Cerebellar nuclear complex (tissue), 1 donor: Measurements from ENCODE around the gene ZNF747.

Experiments used
- DNase-seq, 2 experiments: peaks; one replicate each; lab custom pipeline; 2025; lab: John Stamatoyannopoulos, UW

The ZNF747 gene

DNA sequence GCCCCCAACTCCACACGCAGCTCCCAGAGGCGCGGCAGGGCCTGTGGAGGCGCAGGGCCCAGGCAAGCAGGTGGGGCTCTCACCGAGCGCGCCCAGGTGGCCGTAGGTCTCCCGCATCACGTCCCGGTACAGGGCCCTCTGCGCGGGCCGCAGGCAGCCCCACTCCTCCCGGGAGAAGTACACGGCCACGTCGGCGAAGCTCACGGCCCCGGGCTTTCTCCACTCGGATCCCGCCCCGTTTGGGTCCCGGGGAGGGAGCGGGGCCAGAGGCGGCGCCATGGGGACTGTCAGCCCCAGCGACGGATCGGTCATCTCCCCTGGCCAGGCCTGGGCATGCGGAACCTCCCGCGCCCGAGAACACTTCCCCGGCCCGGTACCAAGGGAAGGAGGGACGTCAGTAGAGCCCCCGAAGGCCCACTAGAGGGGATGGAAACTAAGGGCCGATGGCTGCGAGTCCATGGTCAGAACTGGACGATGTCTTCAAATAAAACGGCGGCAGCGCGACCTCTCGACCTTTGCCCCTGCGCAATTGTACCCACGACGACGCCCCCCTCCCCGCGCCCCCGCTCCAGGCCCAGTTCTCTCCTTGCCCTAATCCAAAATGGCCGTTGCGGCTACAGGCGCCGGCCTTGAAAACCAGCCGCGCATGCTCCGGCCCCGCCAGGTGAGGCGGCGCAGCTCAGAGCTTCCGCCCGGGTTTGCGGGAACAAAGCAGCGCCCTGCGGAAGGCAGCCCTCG lies at the start of gene ZNF747:
Gene ZNF747 (minus strand): TSS at position 491 of the 738 bp plus-strand sequence. CDS start 179 bp downstream, at position 312.
- peak; percentile 13 to 63 for DNase-seq

DNA sequence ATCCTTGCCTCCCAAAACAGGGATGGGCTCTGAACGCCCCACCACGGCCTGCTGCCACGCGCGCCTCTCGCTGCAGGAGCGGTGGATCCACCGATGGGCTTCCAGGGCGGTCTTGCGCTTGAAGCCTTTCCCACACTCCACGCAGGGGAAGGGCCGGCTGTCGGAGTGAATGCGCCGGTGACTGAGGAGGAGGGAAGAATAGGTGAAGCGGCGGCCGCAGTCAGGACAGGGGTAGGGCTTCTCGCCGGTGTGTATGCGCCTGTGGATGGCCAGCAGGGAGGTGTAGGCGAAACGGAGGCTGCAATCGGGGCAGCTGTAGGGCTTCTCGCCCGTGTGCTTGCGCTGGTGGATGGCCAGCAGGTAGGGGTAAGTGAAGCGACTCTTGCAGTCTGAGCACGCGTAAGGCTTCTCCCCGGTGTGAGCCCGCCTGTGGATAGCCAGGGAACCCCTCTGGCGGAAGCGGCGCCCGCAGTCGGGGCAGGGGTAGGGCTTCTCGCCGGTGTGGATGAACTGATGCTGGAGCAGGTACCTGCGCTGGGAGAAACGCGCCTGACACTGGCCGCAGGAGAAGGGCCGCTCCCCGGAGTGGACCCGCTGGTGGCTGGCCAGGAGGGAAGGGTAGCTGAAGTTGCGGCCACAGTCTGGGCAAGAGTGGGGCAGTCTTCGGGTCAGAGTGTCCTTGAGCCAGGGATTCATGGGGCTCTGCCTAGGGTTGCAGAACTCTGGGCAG lies 48.1 kb upstream of the ZNF747 start:
- no peak for DNase-seq

DNA sequence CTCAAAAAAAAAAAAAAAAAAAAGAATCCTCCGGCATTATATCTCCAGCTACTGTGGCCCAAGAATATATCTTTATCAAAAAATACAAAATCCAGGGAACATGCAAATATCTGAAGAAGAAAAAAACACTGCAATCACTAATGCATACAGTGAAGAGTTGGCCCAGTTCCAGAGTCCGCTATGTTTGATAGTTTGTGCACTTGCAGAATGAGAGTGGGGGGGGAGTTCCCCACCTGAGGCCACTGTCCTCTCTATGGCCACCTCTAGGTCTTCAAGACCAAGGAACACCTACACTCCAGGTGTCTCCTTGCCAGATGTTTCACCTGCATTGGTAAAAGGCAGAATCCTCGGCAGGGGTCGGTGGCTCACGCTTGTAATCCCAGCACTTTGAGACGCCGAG lies 46.8 kb upstream of the ZNF747 start:
- DNase-seq = no peak

DNA sequence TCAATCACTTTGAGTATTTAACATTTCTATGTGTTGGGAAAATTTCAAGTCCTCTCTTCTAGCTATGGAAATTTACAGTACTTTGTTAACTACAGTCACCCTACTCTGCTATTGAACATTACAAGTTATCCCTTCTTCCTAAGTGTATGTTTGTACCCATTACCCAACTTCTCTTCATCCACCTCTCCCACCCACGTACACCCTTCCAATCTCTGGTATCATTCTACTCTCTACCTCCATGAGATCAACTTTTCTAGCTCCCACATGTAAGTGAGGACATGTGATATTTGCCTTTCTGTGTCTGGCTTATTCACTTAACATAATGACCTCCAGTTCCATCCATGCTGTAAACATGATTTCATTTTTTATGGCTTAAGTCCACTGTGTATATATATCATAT lies 40.0 kb upstream of the ZNF747 start:
- no peak for DNase-seq

DNA sequence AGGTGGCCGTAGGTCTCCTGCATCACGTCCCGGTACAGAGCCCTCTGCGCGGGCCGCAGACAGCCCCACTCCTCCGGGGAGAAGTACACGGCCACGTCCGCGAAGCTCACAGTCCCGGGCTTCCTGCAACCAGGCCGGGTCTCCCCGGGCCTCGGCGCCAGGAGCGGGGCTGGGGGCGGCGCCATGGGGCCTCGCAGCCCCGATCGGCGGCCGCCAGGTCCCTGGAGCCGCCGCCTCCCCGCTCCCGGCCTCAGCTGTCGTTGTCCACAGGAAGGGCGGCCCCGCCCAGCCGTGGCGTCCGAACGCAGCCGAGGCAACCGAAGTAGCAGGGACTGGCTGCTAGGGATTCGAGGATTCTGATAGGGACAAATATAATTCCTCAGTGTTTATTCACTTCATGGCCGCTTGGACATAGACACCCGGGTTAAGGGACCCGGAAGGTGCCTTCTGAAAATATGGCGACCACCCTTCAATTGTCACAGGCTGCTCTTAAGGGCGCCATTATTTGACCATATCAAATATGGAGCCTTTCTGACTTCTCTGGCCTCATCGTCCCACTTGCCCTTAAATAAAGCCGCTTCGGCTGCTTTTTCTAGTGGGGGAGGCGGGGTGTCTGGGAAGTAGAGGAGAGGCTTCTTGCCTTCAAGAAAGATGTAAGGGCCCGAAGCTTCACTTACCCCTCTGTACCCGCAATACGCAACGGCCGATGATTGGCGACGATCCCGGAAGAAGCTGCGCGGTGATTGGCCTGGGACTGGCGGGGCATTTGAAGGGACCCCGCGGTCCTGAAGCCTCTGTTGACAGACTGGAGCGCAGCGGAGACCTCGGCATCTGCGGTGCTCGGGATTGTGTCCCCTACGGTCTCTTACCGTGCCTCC lies 37.0 kb upstream of the ZNF747 start, which contains the start of gene ZNF688:
Gene ZNF688 (minus strand): TSS at position 270 of the 878 bp plus-strand sequence. CDS start 85 bp downstream, at position 185.
- peak; percentile 82 to 87 for DNase-seq

DNA sequence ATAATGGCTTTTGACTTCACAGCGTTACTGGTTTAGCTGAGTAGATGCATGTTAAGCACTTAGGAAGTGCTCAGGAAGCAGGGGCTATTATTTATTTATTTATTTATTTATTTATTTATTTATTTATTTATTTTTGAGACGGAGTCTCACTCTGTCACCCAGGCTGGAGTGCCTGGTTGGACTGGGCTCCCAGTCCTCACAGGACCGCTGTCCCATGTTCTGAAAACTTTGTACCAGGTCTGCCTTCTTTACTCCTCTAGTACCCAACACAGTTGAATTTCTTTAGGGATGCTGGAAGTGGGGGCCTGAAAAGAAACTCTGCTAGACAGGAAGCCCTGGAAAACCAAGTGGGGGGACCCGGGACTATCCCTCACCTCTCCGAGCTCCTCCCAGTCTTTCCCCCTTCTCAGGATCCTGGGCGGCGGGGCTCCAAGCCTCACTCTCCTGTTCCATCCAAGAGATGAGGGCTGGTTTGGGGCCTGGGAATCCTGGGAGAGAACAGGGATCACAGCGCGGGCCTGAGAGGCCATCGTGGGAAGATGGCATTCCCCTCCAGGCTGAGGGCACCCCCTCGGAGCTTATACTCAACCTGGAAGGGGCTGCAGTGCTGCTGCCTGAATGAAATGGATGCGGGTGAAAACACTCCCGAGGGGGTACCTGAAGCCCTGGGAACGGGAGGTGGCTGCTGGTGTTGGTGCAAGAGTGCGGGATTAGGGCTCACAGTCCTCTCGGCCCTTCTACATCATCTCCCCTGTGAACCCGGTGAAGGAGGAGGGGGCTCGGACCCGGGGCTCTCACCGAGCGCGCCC lies 36.2 kb upstream of the ZNF747 start:
- peak in 1 of 2 experiments; percentile 2 for DNase-seq

DNA sequence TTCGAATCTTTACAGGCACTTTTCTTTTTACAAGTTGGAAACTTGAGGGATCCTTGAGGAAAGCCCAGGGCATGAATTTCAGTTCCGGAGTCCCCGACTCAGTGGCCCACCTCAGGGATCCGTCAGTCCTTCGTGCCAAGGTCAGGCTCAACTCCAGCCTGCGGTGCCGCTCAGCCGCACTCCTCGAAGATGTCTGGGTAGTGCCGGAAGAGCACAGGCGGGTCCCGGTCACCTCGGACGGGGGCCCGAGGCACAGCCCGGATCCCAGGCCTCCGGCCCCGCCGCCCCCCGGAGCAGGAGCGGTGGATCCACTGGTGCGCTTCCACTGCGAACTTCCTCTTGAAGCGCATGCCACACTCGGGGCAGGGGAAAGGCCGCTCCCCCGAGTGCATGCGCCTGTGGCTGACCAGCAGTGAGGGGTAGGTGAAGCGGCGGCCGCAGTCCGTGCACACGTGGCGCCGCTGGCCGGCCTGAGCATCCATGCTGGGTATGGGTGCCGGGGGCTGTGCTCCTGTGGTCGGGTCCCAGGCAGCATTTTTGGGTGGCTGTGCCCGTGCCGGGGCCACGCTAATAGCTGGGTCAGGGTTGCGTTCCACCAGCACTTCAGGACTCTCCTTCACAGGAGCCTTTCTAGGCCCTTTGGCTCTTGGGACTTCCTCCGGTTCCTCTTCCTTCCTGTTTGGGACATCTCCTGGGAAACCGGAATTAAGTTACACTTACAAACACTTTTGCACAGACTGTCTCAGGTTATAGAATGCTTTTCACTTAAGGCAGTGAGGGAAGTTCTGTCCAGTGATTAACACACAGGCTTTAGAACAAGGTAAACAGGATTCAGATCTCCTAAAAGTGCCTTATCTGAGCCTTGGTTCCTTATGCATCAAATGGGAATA lies 35.3 kb upstream of the ZNF747 start:
- DNase-seq = no peak

DNA sequence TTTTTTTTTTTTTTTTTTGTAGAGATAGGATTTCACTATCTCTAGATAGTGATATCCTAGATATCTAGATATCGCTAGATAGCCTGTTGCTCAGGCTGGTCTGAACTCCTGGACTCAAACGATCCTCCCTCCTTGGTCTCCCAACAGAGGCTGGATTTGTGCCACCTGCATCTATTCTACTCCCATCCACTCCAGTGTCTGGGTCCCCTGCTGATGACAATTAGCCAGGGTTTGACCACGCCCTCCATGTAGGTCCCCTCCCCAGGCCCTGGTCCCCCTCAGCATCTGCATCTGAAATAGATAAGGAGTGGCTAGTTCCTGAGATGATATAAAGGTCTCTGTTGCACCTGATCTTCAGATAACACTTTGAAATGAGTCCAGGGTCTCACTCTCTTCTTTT lies 34.6 kb upstream of the ZNF747 start:
- no peak for DNase-seq

DNA sequence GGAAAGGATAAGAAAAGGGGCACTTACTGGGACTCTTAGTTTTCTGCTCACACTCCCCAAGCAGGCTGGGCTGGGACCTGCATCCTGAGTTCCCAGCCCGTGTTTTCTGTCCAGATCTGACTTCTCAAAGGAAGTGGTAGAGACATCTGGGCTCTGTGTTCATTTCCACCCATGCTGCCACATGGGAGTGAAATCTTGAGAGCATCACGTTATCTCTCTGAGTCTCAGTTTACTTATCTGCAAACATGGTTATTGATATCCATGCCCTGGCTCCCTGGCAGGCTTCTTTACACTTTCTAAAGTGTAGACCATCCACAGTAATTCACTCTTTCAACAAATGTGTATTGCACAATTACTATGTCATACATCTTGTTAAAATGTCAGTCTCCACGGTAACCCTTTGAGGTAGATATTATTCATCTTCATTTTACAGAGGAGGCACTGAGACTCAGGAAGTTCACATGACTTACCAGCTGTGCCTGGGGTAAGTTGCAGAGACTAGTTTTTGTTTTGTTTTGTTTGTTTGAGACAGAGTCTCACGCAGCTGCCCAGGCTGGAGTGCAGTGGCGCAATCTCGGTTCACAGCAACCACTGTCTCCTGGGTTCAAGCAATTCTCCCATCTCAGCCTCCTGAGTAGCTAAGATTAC lies 33.5 kb upstream of the ZNF747 start:
- DNase-seq = no peak

DNA sequence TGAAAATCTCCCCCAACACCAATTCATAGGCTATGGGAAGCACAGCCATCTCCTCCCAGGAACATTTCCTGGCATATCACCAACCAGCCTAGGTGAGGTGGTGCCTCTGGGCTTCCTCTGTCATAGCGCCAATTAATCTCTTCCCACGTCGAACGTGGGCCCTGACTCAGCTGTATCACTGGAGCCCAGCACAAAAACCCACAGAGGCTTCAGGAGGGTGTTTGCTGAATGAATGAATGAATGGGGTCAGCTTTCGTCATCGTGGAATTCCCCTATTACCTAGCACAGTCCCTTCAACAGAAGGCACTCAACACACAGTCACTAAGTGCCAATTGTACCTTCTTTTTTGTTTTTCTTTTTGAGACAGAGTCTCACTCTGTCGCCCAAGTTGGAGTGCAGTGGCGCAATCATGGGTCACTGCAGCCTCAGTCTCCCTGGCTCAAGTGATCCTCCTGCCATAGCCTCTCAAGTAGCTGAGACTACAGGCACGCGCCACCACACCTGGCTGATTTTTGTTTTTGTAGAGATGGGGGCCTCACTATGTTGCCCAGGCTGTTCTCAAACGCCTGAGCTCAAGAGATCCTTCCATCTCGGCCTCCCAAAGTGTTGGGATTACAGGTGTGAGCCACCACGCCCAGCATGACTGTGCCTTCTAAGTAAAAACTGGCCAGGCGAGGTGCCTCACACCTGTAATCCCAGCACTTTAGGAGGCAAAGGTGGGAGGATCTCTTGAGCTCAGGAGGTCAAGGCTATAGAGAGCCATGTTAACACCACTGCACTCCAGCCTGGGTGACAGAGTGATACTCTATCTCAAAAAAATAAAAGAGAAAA lies 32.7 kb upstream of the ZNF747 start:
- no peak for DNase-seq

DNA sequence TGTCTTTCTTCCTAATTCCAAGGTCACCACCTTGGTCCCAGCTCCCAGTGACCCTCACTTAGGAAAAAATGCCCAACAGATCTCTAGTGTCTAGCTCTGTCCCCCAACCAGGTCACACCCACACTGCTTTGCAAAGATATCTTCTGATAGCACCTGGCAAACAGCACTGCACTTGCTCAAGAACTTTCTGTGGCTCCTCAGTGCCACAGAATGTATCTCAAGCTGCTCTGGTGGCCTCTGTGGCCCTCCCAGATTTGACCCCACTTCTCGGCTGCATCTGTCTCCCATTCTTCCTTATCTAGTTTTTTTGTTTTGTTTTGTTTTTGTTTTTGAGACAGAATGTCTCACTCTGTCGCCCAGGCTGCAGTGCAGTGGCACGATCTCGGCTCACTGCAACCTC lies 31.9 kb upstream of the ZNF747 start:
- no peak for DNase-seq

DNA sequence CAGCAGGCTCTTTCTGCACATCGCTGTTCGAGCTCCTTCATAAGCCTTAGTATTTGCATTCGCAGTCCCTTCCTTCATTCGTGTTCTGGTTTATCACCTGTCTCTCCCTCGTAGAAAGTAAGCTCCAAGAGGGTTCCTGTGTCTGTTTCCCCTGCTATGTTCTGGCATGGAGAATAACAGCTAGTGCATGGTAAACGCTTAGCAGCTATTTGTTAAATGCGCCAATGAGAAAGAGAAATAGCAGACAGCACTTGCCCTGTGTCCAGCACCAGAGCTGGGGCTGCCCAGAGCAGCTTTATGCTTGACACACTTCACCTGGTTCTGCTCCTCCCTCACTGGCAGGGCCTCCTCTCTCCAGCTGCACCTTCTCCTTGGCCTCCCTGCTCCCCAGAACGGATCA lies 31.3 kb upstream of the ZNF747 start:
- DNase-seq = no peak

DNA sequence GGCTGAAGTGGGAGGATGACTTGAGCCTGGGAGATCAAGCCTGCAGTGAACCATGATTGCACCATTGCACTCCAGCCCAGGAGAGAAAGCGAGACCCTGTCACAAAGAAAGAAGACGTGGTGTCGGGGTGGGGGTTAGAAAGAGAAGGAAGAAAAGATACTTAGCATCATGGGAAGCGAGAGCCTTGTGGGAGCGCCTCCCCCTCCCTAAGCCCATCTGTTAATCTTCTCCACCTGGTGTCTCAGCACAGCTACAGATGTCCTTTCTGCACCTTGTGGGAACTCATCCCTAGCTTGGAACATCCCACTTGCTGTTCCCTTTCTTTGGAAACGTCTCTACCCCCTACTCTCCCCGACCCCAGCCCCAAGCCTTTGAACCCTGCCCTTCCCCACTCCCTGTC lies 30.9 kb upstream of the ZNF747 start:
- no peak for DNase-seq

DNA sequence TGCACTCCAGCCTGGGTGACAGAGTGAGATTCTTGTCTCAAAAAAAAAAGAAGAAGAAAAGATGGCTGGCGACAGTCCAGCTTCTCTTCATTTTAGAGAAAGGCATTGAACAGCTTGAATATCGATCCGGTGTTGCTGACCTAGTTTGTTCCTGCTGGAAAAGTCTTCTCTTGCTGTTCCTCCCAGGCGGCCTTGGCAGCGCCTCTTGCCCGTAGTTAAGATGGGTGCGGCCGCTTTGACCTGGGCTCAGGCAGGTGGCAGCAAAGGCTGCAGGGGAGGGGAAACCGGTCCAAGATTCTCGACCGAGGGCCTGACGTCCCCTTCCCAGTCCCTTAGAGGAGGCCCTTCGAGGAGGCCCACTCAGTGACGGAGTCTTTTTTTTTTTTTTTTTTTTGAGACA lies 27.4 kb upstream of the ZNF747 start:
- no peak for DNase-seq

DNA sequence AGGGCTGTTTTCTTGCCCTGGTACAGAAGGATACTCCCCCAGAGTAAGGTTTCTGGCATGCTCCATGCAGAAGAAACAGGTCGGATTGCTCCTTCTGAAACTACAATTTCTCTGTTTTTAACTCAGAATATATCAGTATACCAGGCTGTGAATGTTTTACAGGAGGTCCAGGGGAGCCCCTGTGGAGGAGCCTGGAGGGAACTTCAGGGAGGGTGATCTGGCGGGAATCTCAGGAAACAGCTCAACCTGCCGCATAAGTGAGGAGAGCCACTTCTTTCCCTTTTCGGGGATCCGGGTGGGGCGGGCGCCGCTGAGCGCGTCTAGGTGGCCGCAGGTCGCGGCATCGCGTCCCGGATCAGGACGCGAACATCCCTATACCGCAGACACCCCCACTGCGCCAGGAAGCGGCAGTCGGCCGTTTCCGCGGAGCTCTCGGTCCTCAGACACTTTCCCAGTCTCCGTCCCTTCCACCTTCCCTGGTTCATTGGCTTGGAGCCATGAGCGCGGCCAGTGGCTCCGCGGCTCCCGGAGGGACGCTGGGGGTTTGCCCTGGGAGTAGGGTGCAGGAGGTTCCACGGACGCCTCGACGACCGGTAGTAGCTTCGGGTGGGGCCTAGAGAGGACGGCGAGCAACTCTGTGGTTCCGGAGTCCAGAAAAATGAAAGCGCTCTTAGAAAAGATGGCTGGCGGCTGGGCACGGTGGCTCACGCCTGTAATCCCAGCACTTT lies 26.6 kb upstream of the ZNF747 start:
- DNase-seq = no peak

DNA sequence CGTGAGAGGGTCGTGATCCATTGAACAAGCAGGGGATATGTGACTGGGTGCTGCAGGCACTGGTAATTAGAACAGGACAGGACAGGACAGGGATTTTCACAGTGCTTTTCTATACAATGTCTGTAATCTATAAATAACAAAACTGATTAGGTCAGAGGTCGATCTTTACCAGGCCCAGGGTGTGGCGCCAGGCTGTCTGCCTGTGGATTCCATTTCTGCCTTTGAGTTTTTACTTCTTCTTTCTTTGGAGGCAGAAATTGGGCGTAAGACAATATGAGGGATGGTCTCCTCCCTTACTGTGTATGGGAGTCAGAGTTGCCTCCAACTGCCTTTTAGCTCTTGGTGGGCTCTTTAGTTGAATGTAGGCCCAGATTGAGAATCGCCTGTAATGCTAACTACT lies 25.0 kb upstream of the ZNF747 start:
- DNase-seq = no peak

DNA sequence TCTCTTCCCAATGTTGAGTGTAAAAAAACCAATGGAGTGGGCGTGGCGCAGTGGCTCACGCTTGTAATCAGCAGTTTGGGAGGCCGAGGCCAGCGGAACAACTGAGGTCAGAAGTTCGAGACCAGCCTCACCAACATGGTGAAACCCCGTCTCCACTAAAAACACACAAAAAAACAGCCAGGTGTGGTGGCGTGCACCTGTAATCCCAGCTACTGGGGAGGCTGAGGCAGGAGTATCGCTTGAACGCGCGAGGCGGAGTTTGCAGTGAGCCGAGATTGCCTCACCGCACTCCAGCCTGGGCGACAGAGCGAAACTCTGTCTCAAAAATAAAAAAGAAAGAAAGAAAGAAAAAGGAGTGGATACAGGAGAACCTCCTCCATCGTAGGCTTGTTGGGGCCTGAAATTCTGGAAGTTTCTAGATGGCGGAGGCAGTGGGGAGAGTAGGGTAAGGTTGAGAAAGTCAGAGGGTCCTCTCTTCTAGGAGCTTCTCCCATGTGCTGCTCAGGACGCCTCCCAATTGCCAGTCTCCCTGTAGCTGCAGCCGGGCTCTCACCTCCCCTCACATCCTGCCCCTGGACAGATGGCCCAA lies 24.2 kb upstream of the ZNF747 start:
- no peak for DNase-seq
